ENCODE data around the gene EFEMP1.

DNA sequence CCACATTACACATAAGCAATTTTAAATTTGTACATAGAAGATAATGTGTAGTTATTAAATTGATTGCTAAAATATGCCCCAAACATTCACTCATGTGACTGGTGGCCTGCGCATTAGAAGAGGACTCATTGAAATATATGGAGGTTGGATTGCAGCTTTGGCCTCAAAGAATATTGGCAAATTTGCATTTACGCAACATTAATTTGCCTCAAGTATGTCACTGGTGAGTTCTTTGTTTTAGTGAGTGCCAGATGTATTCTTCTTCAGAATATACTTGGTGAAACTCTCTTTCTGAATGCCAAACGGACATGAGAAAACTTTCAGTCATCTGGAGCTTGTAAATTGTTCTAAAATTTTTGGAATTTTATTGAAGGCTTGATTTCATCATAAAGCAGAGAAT is 5.9 kb upstream of the EFEMP1 start:
- TF ChIP-seq EZH2 (IDR thresholded peaks at IDR 0.05) = no peak
- TF ChIP-seq POLR2AphosphoS5 (IDR thresholded peaks at IDR 0.05; ENCODE audit: borderline replicate concordance, low read depth, low read length) = no peak
- TF ChIP-seq FOXP2 (optimal IDR thresholded peaks at IDR 0.05; ENCODE audit: control extremely low read depth, extremely low read length, insufficient read depth) = no peak
